NCI-H524 (cell line): Measurements from ENCODE around the gene TROAP.
A peak's percentile ranks its signal among the peaks of the same experiment; 100 is the strongest.
"Not testable (repeated sequence)": the region's sequence is repeated elsewhere in the genome, so short reads cannot be mapped to it uniquely, and the experiment has no call there.

Experiments
- DNase-seq, 2 experiments: peaks; one replicate each; lab custom pipeline; 2025; lab: John Stamatoyannopoulos, UW

The TROAP gene

GRCh38 chr12:49294086-49294803 is 28.8 kb upstream of the TROAP start:
- peak; percentile 64 to 75 for DNase-seq

GRCh38 chr12:49294804-49295081 is 28.3 kb upstream of the TROAP start:
- DNase-seq = peak in 1 of 2 experiments; percentile 28

- peak in 1 of 2 experiments; percentile 41 for DNase-seq
Observed at GRCh38 chr12:49295082-49295936, 27.7 kb upstream of the TROAP start, which contains the start of gene PRPH. PRPH (plus strand) TSS chr12:49295147; CDS start chr12:49295201, 54 bp downstream.

GRCh38 chr12:49296034-49296835 is 26.8 kb upstream of the TROAP start:
- DNase-seq = peak in 1 of 2 experiments; percentile 41

- DNase-seq = peak in 1 of 2 experiments; percentile 39
Observed at GRCh38 chr12:49296836-49297694, 26.0 kb upstream of the TROAP start.

- DNase-seq = no peak
Observed at GRCh38 chr12:49297695-49298060, 25.4 kb upstream of the TROAP start.

- DNase-seq = no peak
Observed at GRCh38 chr12:49298160-49298559, 24.9 kb upstream of the TROAP start.

GRCh38 chr12:49301760-49302159 is 21.3 kb upstream of the TROAP start:
- no peak for DNase-seq

- DNase-seq = no peak
Observed at GRCh38 chr12:49304161-49304560, 18.9 kb upstream of the TROAP start.

GRCh38 chr12:49305762-49306510 is 17.1 kb upstream of the TROAP start:
- no peak for DNase-seq

GRCh38 chr12:49309386-49309785 is 13.7 kb upstream of the TROAP start:
- no peak for DNase-seq

- not testable (repeated sequence) for DNase-seq
Observed at GRCh38 chr12:49310451-49311000, 12.5 kb upstream of the TROAP start.

- DNase-seq = no peak
Observed at GRCh38 chr12:49314811-49315210, 8.2 kb upstream of the TROAP start.

GRCh38 chr12:49317118-49317517 is 5.9 kb upstream of the TROAP start:
- DNase-seq = not testable (repeated sequence)

GRCh38 chr12:49320411-49321103 is 2.5 kb upstream of the TROAP start:
- DNase-seq = not testable (repeated sequence)

- DNase-seq = no peak
Observed at GRCh38 chr12:49322367-49322707, 718 bp upstream of the TROAP start.

- DNase-seq = no peak
Observed at GRCh38 chr12:49323524-49324097, 556 bp downstream of the TROAP start.

GRCh38 chr12:49325606-49326005 is 2.6 kb downstream of the TROAP start:
- no peak for DNase-seq

GRCh38 chr12:49327368-49327767 is 4.3 kb downstream of the TROAP start:
- no peak for DNase-seq

GRCh38 chr12:49327887-49328286 is 4.8 kb downstream of the TROAP start:
- no peak for DNase-seq
